ENCODE results near the gene NRXN2.

DNA sequence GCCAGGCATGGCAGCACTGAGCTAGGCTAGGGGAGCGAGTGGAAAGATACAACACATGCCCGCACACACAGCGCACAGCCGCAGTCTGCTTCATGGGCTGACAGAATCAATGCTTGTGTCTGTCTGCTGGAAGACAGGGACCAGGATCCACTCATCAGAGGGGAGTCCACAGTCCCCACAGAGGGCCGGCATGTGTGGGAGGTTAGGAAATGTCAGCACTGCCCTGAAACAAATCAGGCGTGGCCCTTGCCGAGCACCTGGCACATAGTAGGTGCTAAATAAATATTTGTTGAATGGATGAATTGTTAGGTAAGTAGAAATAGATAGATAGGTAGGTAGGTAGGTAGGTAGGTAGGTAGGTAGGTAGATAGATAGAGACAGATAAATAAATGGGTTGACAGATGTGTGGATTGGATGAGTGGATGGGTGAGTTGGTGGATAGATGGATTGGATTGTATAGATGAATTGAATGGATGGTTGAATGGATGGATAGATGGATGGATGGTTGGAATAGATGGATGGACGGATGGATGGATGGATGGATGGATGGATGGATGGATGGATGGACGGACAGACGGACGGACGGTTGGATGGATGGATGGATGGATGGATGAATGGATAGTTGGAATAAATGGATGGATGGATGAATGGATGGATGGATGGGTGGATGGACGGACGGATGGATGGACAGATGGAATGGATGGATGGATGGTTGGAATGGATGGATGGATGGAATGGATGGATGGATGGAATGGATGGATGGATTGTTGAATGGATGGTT lies 128.6 kb downstream of the NRXN2 start:
- TF ChIP-seq, protein P1, sequence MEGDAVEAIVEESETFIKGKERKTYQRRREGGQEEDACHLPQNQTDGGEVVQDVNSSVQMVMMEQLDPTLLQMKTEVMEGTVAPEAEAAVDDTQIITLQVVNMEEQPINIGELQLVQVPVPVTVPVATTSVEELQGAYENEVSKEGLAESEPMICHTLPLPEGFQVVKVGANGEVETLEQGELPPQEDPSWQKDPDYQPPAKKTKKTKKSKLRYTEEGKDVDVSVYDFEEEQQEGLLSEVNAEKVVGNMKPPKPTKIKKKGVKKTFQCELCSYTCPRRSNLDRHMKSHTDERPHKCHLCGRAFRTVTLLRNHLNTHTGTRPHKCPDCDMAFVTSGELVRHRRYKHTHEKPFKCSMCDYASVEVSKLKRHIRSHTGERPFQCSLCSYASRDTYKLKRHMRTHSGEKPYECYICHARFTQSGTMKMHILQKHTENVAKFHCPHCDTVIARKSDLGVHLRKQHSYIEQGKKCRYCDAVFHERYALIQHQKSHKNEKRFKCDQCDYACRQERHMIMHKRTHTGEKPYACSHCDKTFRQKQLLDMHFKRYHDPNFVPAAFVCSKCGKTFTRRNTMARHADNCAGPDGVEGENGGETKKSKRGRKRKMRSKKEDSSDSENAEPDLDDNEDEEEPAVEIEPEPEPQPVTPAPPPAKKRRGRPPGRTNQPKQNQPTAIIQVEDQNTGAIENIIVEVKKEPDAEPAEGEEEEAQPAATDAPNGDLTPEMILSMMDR (IDR thresholded peaks at IDR 0.05; ENCODE audit: low read length): no peak
- no peak for TF ChIP-seq EZH2 (IDR thresholded peaks at IDR 0.05; ENCODE audit: borderline replicate concordance, low read length)
